Measurements from ENCODE around the gene NPS.

The NPS gene

DNA sequence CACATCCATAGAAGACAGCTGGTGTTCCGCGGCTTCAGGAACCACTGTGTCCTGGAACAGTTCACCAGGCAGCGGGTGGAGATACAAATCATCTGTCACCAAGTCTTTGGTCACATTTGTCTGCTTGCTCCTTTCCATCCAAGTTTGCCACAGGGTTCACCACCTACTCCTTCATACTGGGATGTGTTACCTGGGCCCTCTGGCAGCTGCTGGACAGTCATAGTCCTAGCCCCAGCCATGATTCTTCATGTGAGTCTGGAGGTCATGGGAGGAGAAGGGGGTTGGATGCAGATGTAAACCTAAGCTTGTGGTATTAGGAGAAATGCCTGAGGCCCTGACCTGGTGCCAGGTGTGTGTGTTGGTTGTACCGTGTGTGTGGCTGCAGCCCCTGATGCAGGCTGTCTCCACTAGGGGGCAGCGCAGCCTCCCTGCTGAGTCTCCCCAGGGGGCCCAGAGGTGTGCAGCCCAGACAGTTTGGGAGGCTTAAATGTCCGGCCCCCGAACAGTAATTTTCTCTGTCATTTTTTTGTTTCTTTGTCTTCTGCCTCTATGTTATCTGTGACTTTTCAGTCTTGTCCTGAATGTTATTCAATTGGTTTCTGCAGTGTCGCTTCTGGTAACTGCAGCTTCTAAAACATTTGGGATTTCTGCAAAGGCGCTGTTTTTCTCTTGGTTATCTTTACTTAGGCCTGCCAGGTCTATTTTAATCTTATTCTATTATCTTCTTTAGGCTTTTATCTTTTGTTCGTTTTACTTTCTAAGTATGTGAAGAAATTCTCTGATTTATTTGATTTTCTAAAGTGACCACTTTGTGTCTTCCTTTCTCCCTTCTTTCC lies 14.8 kb downstream of the NPS start:
- peak; percentile 5 for DNase-seq

DNA sequence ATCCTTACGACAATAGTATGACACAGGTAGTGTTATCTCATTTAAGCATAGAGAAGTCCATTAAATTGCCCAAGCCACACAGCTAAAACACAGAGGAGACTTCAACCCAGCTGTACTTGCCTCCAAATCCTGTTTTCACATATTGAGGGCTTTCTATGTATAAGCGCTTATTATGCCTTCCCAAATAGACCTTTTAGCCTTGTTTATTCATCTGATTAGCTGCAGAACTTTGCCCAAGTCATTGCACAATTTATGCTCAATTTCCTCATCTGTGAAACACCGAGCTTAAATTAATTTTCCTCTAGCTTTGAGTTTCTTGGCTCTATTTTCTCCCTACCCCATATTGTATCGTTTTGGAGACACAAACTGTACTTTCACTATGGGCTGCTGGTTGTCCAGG lies 15.5 kb downstream of the NPS start:
- no peak for DNase-seq

DNA sequence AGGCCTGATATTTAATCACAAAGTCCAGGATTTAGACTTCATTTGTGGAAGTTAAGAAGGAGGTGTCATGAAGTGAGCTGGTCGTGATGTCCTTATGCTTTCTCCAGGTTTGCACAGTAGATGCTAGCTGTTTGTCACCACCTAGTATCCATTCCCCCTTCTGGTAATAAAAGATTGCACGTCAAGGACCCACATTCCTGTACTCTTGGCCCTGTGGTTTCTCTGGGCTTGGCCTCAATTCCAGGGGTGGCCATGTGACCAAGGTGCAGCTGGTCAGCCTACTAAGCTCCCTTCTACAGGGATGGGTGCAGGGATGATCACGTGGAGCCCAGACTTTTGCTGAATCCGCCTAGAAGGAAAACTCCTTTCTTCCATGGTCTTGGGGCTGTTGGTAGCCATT lies 16.5 kb downstream of the NPS start:
- DNase-seq, result no peak

DNA sequence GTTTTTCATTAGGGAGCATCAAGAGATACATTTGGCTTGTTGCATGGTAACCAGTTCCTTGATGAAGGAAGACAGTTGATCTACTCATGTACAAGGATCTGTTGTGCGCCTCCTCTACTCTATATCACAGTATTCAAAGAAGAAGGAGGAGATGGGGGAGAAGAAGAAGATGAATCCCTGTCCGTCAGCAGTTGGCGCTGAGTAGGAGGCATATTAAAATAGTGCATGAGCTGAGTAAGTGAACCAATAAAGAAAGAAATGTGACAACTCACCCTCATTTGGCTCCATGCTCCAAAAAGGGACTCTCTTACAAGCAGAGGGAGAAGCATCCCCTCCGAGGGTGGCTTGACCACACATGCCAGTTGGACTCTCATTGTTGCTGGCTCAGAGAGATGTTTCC lies 20.1 kb downstream of the NPS start:
- no peak for DNase-seq

DNA sequence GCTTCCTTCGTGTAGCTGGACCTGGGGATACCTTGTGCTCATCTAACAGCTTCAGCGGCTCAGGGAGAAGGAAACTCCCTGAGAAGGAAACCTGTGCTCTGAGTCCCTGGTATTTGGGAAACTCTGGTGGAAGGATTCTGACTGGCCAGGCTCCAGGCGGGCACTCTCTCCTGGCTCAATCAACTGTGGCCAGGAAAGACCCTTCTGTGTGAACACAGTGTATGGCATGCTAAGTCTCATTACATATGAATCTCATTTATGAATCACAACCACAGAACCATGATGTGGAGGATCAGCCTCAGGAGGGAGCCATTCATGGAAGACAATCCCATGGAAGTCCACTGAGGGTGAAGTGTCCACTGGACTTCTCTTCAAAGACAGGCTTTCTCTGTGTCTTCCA lies 20.9 kb downstream of the NPS start:
- DNase-seq, result no peak

DNA sequence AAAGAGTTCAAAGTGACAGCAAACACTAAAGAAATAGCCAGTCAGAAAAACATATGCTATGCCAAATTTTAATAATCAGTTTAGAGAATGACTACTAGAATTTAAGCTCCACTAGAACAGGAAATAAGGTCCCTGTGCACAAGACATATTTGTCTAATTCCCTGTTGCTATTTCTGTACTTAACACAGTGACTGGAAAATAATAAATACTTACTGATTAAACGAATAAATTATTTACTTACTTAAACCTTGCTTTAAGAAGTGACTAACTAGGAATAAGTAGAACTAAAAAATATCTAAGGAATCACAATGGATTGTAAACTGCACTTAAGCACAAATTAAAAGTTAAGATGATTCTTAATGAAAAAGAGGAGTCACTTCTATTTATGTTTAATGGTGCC lies 22.3 kb downstream of the NPS start:
- no peak for DNase-seq

DNA sequence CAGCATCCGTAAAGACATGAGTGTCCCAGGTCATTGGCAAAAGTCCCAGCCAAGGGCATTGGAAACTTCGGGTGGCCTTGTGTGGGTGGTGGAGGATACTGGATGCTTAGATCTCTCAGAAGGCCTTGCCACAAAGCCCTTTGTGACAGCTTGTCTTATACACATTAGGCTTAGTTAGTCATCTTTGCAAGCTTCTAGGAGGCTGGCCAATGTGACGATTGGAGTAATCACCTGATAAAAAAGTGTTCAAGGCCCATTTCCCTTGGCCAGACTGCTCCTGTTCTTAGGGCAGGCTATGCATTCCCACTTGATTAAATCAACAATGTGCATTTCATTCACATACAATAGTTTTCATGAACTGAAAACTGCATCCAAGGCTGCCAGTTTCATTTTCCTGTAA lies 26.9 kb downstream of the NPS start:
- no peak for DNase-seq

DNA sequence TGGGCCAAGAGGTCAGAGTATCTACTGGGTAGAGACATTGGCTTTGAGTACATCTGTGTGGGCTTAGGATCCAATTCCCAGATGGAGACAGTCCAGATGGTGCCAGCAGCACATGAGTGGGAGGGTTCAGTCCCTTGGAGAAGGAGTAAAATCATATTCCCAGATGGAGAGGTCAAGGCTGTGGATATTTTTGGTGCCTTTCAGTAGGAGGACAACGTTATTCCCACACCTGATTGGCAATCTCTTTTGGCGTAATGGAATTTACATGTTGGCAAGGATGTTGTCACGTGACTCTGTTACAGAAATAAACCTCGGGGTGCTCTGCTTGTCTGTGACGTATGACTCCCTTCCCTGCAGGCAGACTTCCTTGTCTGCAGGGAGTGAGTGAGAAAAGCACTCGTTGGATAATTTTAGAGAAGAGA lies 27.6 kb downstream of the NPS start:
- DNase-seq, result no peak

DNA sequence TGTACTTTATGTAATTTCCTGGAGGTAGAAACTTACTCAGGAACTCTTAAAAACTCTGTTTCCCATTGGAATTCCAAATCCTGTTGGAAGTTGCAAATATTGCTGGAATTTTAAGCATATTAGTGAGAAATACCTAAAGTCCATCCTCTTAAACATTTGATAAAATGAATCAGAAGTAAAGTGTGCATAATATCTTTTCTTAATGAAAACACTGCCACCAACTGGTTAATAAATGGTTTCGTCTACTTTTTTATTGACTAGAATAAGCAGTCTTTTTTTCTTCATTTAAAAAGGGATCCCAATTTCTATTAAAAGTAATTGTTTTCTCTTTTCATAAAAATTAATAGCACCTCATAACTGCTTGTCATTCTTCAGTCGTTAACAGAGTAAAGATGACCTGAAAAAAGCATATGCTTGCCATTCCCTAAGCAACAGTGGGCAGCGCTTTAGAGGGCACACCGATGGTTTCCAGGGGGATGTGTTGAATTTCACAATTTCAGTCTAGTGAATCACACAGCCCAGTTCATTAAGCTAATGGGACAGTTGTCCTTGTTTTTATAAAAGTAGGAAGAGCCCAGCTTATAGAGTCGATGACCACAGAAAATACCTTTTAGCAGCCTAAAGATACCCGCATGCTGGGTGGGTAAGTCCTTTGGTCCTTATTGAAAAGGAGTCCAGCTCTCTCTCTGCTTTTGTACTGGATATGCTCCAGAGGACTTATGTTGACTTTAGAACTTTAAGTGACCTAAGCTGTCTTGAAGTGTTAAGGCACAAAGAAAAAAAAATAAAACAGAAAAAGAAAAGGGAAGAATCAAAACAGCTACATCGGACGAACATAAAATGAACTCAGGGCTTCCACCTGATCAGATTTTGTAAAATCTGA lies 28.5 kb downstream of the NPS start:
- no peak for DNase-seq

DNA sequence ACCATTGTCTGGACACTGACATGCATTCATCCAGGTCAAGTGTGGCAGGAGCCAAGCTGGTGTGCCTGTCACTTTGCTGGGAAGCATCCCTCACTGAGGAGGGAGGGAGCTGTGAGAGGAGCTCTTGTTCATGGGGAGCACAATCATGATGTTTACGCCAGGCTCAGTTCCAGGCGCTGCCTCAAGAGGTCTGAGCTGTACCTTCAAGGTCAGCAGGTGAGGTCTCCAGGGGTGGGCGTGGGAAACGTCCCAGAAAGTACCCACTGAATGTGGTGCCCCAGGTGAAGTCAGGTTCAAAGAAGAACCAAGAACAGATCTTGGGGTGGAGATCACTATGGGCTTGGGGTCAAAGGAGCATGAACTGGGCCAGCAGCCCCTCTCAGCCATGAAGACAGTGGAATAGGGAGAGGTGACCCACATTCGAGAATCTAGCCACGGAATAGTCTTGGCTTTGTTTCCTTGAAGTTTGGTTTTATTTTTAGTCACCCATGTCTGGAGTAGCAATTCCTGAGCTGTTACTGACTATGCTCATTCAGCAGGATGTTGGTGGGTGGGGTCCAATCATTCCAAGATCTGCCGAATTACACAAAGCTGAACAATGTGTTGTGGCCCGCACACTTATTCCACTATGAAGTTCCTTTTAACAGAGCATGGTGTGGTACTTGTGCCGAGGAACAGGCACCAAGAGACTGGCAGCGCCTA lies 29.3 kb downstream of the NPS start:
- no peak for DNase-seq

DNA sequence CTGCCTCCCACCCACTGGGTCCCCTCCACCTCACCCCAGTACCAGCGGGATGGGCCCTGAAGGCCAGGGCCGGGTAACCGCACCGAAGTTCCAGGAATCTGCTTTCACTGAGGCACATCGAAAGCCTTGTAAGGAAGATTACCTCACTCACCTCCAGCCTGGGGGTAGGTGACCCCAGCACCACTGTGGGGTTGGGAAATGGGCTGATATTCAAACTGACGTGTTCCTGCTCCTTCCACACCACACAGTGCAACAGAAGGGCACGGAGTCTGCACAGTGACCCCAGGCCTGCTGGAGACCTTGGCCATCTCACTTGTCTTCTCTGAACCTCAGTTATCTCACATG lies 29.8 kb downstream of the NPS start:
- no peak for DNase-seq

DNA sequence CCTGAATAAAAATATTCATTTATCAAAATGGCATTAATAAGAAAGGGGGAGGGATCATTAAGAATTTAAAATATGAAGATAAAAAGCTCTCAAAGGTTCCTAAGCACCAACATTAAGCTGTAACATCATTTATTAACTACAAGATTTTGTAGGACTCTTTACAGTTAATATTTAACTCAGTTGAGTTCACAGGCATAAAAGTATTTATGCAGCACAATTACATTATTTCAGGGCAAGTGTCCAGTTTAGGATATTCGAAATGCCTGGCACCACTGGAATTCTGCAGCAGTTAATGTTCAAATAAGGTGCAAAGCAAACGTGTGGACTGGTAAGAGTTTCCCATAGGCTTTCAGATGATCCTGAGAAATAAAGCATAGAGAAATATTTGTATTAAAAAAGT lies 30.5 kb downstream of the NPS start:
- no peak for DNase-seq

DNA sequence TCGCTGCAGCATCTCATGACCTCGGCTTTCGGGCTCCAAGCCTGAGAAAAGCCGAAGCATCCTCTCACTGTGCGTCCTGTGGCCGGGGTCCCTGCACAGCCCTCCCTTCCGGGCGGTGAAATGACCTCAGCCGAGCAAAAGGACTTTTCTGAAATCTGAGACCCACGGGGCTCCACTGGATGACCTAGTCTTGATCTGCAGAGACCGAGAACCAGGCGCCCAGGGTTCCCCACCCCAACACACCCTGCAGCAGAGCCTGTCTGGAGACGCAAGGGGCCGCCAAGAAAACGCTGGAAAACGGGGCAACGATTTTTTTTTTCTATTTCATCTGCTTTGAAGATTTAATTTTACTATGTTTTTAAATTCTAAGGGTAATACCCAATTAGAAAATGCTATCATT lies 31.7 kb downstream of the NPS start:
- no peak for DNase-seq

DNA sequence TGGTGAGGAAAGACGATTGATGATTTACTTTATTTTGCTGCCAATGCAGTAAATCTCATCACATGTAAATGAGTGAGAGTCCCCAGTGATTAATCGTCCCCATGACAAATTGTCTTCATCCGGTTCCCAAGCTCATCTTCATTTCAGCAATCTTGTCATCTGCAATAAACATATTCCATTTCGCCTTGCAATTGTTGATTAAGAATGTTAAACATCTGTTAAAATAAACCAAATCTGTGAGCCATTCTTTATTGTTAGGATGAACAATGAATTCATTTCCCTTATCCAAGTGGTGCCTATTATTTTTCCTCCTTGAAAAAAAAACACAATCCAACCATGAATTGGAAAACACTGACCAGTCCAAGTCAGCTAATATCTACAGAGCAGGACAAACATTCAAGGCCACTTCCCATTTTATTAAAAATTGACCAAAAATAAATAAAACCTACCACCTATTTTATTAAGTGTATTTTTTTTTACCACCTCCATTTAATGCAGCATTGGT lies 36.5 kb downstream of the NPS start:
- no peak for DNase-seq

DNA sequence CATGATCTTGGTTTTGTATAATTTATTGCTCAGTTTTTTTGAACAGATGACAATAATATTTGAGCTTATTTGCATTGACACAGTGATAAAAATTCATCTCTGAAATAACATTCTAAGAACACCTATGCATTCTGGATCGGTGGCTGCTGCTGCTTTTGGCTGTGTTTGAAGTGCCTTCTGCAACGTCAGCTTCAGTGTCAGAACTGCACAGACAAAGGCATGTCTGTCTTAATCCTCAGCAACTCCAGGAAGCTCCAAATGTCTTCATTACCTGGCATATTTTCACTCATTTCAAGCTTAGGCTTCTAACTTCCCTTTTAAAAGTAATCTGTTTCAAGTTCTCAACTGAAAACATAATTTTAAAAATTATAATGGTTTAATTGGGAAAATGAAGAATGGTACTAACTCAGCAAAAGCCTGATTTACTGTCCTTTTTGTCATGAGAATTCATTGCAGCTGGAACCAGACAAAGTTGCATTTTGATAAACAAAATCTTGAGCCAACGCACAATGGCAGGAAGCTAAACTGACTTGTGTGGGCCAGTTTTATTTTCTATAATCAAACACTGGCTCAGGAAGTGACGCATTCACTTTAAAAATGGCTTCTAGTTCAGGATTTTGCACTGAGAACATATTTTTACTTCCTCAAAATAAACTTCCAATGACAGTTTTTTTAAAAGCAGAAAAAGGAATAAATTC lies 38.7 kb downstream of the NPS start:
- no peak for DNase-seq

DNA sequence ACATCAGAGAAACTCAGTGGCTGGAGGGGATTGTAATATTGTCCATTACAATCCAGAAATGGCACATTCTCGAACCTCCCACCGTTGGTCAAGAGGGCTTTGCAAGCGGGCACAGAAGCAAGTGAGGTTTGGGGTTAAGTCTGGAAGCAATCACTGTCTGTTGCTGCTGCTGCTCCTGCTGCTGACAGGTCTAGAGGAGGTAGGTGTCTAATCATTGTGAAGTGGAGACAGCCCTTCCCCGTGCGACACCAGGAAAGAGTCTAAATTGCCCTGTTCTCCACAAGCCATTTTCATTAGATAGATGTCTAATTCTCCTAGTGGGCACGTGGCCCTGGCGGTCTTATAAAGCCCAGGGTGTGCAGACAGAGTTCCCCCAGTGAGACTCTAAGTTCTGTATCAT lies 43.5 kb downstream of the NPS start:
- no peak for DNase-seq

DNA sequence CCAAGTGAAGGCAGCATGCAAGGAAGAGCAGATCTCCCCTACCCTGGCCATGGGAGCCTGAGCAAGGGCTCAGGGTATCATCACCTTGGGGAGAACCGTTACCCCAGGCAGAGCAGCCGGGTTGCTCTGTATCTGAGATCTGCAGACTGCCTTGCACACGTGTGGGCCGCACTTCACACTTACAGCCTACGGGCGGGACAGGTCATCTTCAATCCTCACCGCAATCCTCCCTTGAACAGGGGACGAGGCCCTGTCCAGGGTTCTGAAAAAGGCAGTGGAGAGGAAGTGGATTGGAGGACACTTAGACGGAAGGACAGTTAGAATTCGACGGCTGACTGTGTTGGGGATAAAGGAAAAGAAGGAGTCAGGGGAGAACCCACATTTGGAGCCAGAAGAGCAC lies 51.4 kb downstream of the NPS start:
- no peak for DNase-seq
